ENCODE data around the gene RPS15. TPM values are rescaled to one million over a fixed set of nuclear protein-coding genes. Genes with fewer than 3 reads are reported as not detected.

The RPS15 gene
- total and polyA plus RNA-seq, 10 of the 15 experiments (the other 5 are each of a cell fraction or from before 2014, with no cell fraction given), result 559 to 3,158 (median 1,413) TPM

- Histone ChIP-seq H3K9ac (ENCODE audit: control insufficient read depth, insufficient read depth, low read length) (no peak overlapping the region), H3K36me3 (ENCODE audit: control insufficient read depth in 2 of 2, insufficient read depth in 2 of 2, low read length in 1 of 2) (peaks cover 26 to 59% of the 10 kb centered on the region in 2 experiments; a peak in 3 of 4 replicates), H4K20me1 (ENCODE audit: control insufficient read depth, insufficient read depth) (peaks cover 1% of the 10 kb centered on the region; the same call in 1 of the 2 replicates), H3K79me2 (ENCODE audit: control insufficient read depth, insufficient read depth, low read length) (peaks cover 19% of the 10 kb centered on the region), H3K4me2 (ENCODE audit: control insufficient read depth, insufficient read depth) (no peak overlapping the region), H3K4me1 (ENCODE audit: control insufficient read depth, insufficient read depth, low read length) (no peaks in the 10 kb centered on the region), H3K27ac (ENCODE audit: control insufficient read depth, insufficient read depth) (no peak overlapping the region), H2AFZ (ENCODE audit: control insufficient read depth, low read depth, low read length) (no peak overlapping the region), H3K9me3 (replicated peaks; ENCODE audit: control insufficient read depth, insufficient read depth, low read length) (no peaks in the 10 kb centered on the region), H3K27me3 (replicated peaks in 1 of 2; ENCODE audit: control insufficient read depth in 2 of 2, insufficient read depth in 2 of 2, low read length in 1 of 2) (no peaks in the 10 kb centered on the region), H3K4me3 (no peak overlapping the region)
- no peak for ATAC-seq
- ChIA-PET RAD21 (ENCODE audit: unreplicated experiment) (no interaction called here), POLR2A (no interaction called here), SMC1A (ENCODE audit: uncharacterized antibody, unreplicated experiment) (interaction anchor here (1.1 kb wide), 1 partner anchor 16 kb away, joined by 3 read pairs; no protein-coding TSS in a partner anchor), CTCF (no interaction called here)
- intact Hi-C loops (cut with micrococcal nuclease; ENCODE audit: unreplicated experiment), result no loop called here
- TF ChIP-seq ASH2L (IDR thresholded peaks at IDR 0.05; ENCODE audit: borderline replicate concordance, low read depth) (no peak), IRF5 (IDR thresholded peaks at IDR 0.05; ENCODE audit: borderline replicate concordance) (no peak), JUND (IDR thresholded peaks at IDR 0.05; ENCODE audit: low read depth, low read length) (no peak), KDM1A (IDR thresholded peaks at IDR 0.05; ENCODE audit: borderline replicate concordance) (no peak), PAX8 (IDR thresholded peaks at IDR 0.05) (no peak), NRF1 (conservative IDR thresholded peaks at IDR 0.05; ENCODE audit: low read depth, low read length) (no peak), SKIL (IDR thresholded peaks at IDR 0.05; ENCODE audit: low read depth, poor library complexity, severe bottlenecking) (no peak), MEF2A (IDR thresholded peaks at IDR 0.05; ENCODE audit: insufficient read depth, low read depth, low read length) (no peak), ZNF274 (IDR thresholded peaks at IDR 0.05; ENCODE audit: insufficient read depth, insufficient read length) (no peak)
- BruUV-seq (replicated peaks), result no TSS peak
- no peak for FAIRE-seq
- WGBS (ENCODE audit: insufficient coverage, insufficient replicate concordance, low lambda C conversion rate, missing lambda C conversion rate), result 95% methylated on average over 29 of the region's 37 CpGs
- in situ Hi-C loops (cut with MboI), result no loop called here
- no peak for DNase-seq (ENCODE audit: low read depth, low spot score)
Measured at GRCh38 chr19:1421218-1421957, 16.8 kb upstream of the RPS15 start.
